Measurements from ENCODE around the gene DEFB125.
"Not testable (repeated sequence)": the region's sequence is repeated elsewhere in the genome, so short reads cannot be mapped to it uniquely, and the experiment has no call there.

Gene DEFB125

GRCh38 chr20:64766-65322 lies 22.6 kb upstream of the DEFB125 start:
- in situ Hi-C loops (cut with MboI; ENCODE audit: low pct_unique_long_range_greater_than_20kb, low sequenced_read_pairs, unreplicated experiment), result no loop called here
- no peak for TF ChIP-seq CTCF (IDR thresholded peaks at IDR 0.05; ENCODE audit: extremely low read depth, insufficient read depth, missing control alignments)
- no peak for DNase-seq (ENCODE audit: low spot score)

DNA sequence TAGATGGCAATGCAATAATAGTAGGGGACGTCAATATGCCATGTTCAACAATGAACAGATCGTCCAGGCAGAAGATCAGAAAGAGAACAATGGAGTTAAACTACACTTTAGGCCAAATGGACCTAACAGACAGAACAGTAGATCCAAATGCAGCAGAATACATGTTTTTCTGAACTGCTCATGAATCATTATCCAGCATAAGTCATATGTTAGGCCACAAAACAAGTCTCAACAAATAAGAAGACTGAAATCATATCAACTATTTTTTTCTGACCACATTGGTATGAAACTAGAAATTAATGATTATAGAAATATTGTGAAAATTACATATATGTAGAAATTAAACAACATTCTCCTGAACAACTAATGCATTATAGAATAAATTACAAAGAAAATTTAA lies 10.2 kb upstream of the DEFB125 start:
- in situ Hi-C loops (cut with MboI; ENCODE audit: low pct_unique_long_range_greater_than_20kb, low sequenced_read_pairs, unreplicated experiment), result no loop called here
- TF ChIP-seq CTCF (IDR thresholded peaks at IDR 0.05; ENCODE audit: extremely low read depth, insufficient read depth, missing control alignments), result no peak
- DNase-seq (ENCODE audit: low spot score), result no peak

GRCh38 chr20:78338-78737 lies 9.1 kb upstream of the DEFB125 start:
- in situ Hi-C loops (cut with MboI; ENCODE audit: low pct_unique_long_range_greater_than_20kb, low sequenced_read_pairs, unreplicated experiment), result no loop called here
- no peak for TF ChIP-seq CTCF (IDR thresholded peaks at IDR 0.05; ENCODE audit: extremely low read depth, insufficient read depth, missing control alignments)
- no peak for DNase-seq (ENCODE audit: low spot score)

DNA sequence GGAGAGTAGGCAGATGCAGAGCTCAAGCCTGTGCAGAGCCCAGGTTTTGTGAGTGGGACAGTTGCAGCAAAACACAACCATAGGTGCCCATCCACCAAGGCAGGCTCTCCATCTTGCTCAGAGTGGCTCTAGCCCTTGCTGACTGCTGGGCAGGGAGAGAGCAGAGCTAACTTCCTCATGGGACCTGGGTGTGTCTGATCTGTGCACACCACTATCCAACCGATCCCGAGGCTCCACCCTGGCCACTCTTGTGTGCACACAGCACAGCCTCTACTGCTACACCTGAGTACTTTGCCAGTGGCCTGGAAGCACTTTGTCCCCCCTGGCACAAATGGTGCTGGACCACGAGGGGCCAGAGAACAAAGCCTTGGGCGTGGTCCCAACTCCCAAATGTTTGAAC lies 7.9 kb upstream of the DEFB125 start:
- in situ Hi-C loops (cut with MboI; ENCODE audit: low pct_unique_long_range_greater_than_20kb, low sequenced_read_pairs, unreplicated experiment), result no loop called here
- no peak for TF ChIP-seq CTCF (IDR thresholded peaks at IDR 0.05; ENCODE audit: extremely low read depth, insufficient read depth, missing control alignments)

DNA sequence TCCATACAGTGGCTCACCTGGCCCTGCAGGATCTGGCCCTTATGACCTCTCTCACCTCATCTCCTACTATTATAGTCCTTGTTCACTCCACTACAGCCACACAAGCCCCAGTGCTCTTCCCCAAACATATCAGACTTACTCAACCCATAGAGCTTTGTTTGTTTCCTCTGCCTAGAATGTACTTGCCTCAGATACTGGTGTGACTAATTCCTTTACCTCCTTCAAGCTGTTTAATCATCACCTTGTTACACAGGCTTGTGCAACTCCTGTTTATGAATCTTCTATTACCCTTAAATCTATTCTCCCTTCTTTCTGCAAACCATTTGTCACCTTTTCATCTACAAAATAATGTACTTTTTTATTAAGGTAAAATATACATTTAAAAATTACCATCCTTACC lies 3.2 kb downstream of the DEFB125 start:
- no peak for DNase-seq (ENCODE audit: low spot score)
- TF ChIP-seq CTCF (IDR thresholded peaks at IDR 0.05; ENCODE audit: extremely low read depth, insufficient read depth, missing control alignments), result no peak
- in situ Hi-C loops (cut with MboI; ENCODE audit: low pct_unique_long_range_greater_than_20kb, low sequenced_read_pairs, unreplicated experiment), result no loop called here

More for the DNA sequence above, 7.9 kb upstream of the DEFB125 start:
- no peak for DNase-seq (ENCODE audit: low spot score)

DNA sequence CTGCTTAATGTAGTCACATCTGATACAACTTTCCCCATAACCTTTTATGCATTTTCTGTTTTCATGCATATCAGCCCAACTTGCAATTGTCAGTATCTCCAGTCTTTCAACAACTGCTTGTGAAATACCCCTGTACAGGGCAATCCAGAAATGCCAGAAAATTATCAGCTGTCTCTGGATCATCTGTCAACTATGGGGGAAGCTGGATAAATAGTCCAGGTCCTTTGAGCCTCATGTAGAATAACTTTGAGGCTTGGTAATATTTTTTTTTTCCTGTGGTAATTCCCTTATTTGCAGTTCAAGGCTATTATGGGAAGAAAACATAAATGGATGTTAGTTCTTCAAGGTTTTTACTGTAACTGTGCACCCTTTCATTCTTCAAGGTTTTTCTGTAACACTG lies 6.2 kb downstream of the DEFB125 start:
- no peak for TF ChIP-seq CTCF (IDR thresholded peaks at IDR 0.05; ENCODE audit: extremely low read depth, insufficient read depth, missing control alignments)
- no peak for DNase-seq (ENCODE audit: low spot score)
- in situ Hi-C loops (cut with MboI; ENCODE audit: low pct_unique_long_range_greater_than_20kb, low sequenced_read_pairs, unreplicated experiment), result no loop called here

DNA sequence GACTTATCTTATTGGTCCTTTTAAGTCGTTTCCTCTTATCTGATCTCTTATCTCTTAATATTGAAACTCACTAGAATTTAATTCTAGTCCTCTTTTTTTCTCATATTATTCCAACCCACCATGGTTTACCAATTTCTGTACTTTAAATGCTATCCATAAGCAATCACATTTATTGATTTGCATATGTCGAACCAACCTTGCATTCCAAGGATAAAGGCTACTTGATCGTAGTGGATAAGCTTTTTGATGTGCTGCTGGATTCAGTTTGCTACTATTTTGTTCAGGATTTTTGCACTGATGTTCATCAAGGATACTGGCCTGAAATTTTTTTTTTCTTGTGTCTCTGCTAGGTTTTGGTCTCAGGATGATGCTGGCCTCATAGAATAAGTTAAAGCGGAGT lies 7.7 kb downstream of the DEFB125 start:
- TF ChIP-seq CTCF (IDR thresholded peaks at IDR 0.05; ENCODE audit: extremely low read depth, insufficient read depth, missing control alignments), result no peak
- no peak for DNase-seq (ENCODE audit: low spot score)
- in situ Hi-C loops (cut with MboI; ENCODE audit: low pct_unique_long_range_greater_than_20kb, low sequenced_read_pairs, unreplicated experiment), result no loop called here

DNA sequence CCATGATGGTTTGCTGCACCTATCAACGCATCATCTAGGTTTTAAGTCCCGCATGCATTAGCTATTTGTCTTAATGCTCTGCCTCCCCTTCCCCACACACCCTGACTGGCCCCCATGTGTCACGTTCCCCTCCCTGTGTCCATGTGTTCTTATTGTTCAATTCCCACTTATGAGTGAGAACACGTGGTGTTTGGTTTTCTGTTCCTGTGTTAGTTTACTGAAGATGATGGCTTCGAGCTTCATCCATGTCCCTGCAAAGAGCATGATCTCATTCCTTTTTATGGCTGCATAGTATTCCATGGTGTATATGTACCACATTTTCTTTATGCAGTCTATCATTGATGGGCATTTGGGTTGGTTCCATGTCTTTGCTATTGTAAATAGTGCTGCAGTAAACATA lies 10.2 kb downstream of the DEFB125 start:
- DNase-seq (ENCODE audit: low spot score); in situ Hi-C loops (cut with MboI; ENCODE audit: low pct_unique_long_range_greater_than_20kb, low sequenced_read_pairs, unreplicated experiment): not testable (repeated sequence)

Data from GM13977 (cell line).